OCI-LY1 (cell line): ENCODE data around the gene KIRREL3.

Source experiments
- H2AFZ ChIP-seq: fragments of 200-600 bp; sonication (generic), shearing (Covaris generic); 2 replicates; pipeline ENCODE4 v1.6.0; 2014; ENCODE audit warnings: antibody characterized with exemption, mild to moderate bottlenecking, low read length
- H3F3A ChIP-seq: fragments of 200-600 bp; sonication (generic), shearing (Covaris generic); 2 replicates; pipeline ENCODE4 v1.6.0; 2014; ENCODE audit warnings: mild to moderate bottlenecking, antibody characterized with exemption, low read length, moderate library complexity; ENCODE audit not compliant: insufficient read depth
- H3K27ac ChIP-seq: fragments of 200-600 bp; sonication (generic); 2 replicates; pipeline ENCODE4 v1.5.1; 2014; ENCODE audit warnings: low read length, mixed run types, mild to moderate bottlenecking, low read depth; ENCODE audit not compliant: poor library complexity, severe bottlenecking
- H3K27me3 ChIP-seq: fragments of 200-600 bp; sonication (generic); 2 replicates; pipeline ENCODE4 v1.6.0; 2014; ENCODE audit warnings: antibody characterized with exemption, mild to moderate bottlenecking, low read length, moderate library complexity; ENCODE audit not compliant: insufficient read depth
- H3K36me3 ChIP-seq: fragments of 200-600 bp; sonication (generic); 2 replicates; pipeline ENCODE4 v1.6.1; 2014; ENCODE audit warnings: mild to moderate bottlenecking, antibody characterized with exemption, low read length, moderate library complexity, mixed read lengths; ENCODE audit not compliant: insufficient read depth
- H3K4me1 ChIP-seq: fragments of 200-600 bp; sonication (generic); 2 replicates; pipeline ENCODE4 v1.5.1; 2014; ENCODE audit warnings: mild to moderate bottlenecking, low read length, moderate library complexity; ENCODE audit not compliant: insufficient read depth, severe bottlenecking
- H3K4me2 ChIP-seq: fragments of 200-600 bp; sonication (generic), shearing (Covaris generic); 2 replicates; pipeline ENCODE4 v1.6.1; 2014; ENCODE audit warnings: low read length
- H3K4me3 ChIP-seq: fragments of 200-600 bp; sonication (generic); 2 replicates; pipeline ENCODE4 v1.5.1; 2014; ENCODE audit warnings: low read length, low read depth, mild to moderate bottlenecking, mixed read lengths; ENCODE audit not compliant: poor library complexity, severe bottlenecking
- H3K79me2 ChIP-seq: fragments of 200-600 bp; shearing (Covaris generic); 2 replicates; pipeline ENCODE4 v1.6.1; 2016; ENCODE audit warnings: mixed run types, low read length, mixed read lengths; ENCODE audit not compliant: insufficient read depth
- H3K9ac ChIP-seq: fragments of 200-600 bp; sonication (generic), shearing (Covaris generic); 2 replicates; pipeline ENCODE4 v1.6.1; 2014; ENCODE audit warnings: mild to moderate bottlenecking, low read length, mixed read lengths
- H3K9me2 ChIP-seq: fragments of 200-600 bp; sonication (generic), shearing (Covaris generic); 2 replicates; pipeline ENCODE4 v1.6.1; 2014; ENCODE audit warnings: low read depth, mild to moderate bottlenecking, low read length, mixed read lengths
- H3K9me3 ChIP-seq: fragments of 200-600 bp; shearing (Covaris generic); 2 replicates; pipeline ENCODE4 v1.6.1; 2014; ENCODE audit warnings: low read length, mixed read lengths
- H4K20me1 ChIP-seq: fragments of 200-600 bp; sonication (generic), shearing (Covaris generic); 2 replicates; pipeline ENCODE4 v1.6.0; 2016; ENCODE audit warnings: mild to moderate bottlenecking, low read length; ENCODE audit not compliant: insufficient read depth
- EZH2 ChIP-seq: fragments of 200-600 bp; sonication (generic), shearing (Covaris generic); IDR thresholded peaks from 2 replicates; pipeline ENCODE4 v1.8.0; 2017; ENCODE audit warnings: borderline replicate concordance, mixed run types, mild to moderate bottlenecking, antibody characterized with exemption, low read length, moderate library complexity, mixed read lengths
- TF ChIP-seq, protein P1 (sequence below): fragments of 200-600 bp; sonication (generic), shearing (Covaris generic); IDR thresholded peaks from 2 replicates; pipeline ENCODE4 v1.5.1; 2017; ENCODE audit warnings: mild to moderate bottlenecking, antibody characterized with exemption, low read length, moderate library complexity, mixed read lengths

KIRREL3 gene

DNA sequence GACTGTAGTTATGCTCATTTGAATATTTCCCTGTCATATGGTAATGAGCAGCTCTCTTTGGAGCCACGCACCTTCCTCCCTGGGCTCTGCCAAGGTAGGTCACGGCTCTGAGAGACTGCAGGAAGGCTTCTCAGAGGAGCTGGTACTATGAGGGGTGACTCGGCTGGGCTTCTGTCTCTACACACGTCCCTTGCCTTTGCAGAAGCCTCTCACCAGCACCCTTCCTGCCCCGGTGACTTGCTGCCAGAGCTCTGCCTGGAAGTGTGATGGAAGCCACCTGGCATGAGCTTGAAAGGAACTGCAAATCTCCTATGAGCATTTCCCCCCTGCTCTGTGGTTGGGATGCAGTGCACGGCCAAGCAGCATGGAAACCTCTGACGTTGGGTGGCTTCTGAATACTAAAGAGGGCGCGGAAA is 74.2 kb downstream of the KIRREL3 start:
- Histone ChIP-seq H3F3A (no peaks in the 10 kb centered on the region), H3K79me2 (no peaks in the 10 kb centered on the region), H4K20me1 (no peaks in the 10 kb centered on the region), H3K27ac (no peak overlapping the region), H2AFZ (no peak overlapping the region), H3K9me3 (no peaks in the 10 kb centered on the region), H3K4me1 (no peaks in the 10 kb centered on the region), H3K4me3 (no peak overlapping the region), H3K9ac (no peak overlapping the region), H3K4me2 (no peak overlapping the region), H3K9me2 (no peaks in the 10 kb centered on the region), H3K27me3 (no peaks in the 10 kb centered on the region), H3K36me3 (no peaks in the 10 kb centered on the region)
- TF ChIP-seq EZH2 = no peak
- TF ChIP-seq, protein P1, sequence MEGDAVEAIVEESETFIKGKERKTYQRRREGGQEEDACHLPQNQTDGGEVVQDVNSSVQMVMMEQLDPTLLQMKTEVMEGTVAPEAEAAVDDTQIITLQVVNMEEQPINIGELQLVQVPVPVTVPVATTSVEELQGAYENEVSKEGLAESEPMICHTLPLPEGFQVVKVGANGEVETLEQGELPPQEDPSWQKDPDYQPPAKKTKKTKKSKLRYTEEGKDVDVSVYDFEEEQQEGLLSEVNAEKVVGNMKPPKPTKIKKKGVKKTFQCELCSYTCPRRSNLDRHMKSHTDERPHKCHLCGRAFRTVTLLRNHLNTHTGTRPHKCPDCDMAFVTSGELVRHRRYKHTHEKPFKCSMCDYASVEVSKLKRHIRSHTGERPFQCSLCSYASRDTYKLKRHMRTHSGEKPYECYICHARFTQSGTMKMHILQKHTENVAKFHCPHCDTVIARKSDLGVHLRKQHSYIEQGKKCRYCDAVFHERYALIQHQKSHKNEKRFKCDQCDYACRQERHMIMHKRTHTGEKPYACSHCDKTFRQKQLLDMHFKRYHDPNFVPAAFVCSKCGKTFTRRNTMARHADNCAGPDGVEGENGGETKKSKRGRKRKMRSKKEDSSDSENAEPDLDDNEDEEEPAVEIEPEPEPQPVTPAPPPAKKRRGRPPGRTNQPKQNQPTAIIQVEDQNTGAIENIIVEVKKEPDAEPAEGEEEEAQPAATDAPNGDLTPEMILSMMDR = no peak

- H4K20me1 ChIP-seq = no peaks in the 10 kb centered on the region
- H3K79me2 ChIP-seq = no peaks in the 10 kb centered on the region
- H3K4me3 ChIP-seq = no peak overlapping the region
- H3K9me2 ChIP-seq = no peaks in the 10 kb centered on the region
- H3K9me3 ChIP-seq = no peaks in the 10 kb centered on the region
- H3K27me3 ChIP-seq = no peaks in the 10 kb centered on the region
- H3K9ac ChIP-seq = no peak overlapping the region
- H3K36me3 ChIP-seq = no peaks in the 10 kb centered on the region
- no peaks in the 10 kb centered on the region for H3F3A ChIP-seq
- no peak overlapping the region for H3K4me2 ChIP-seq
- H3K4me1 ChIP-seq = no peaks in the 10 kb centered on the region
- no peak overlapping the region for H3K27ac ChIP-seq
- H2AFZ ChIP-seq = no peak overlapping the region
- TF ChIP-seq, protein P1 = no peak
- no peak for TF ChIP-seq EZH2
These were observed 75.1 kb downstream of the KIRREL3 start for GRCh38 chr11:126925321-126926093.

GRCh38 chr11:126924376-126925040 is 76.1 kb downstream of the KIRREL3 start:
- no peaks in the 10 kb centered on the region for H3F3A ChIP-seq
- H3K9me3 ChIP-seq = no peaks in the 10 kb centered on the region
- no peaks in the 10 kb centered on the region for H3K4me1 ChIP-seq
- TF ChIP-seq, protein P1 = no peak
- no peak for TF ChIP-seq EZH2
- H3K27ac ChIP-seq = no peak overlapping the region
- no peaks in the 10 kb centered on the region for H3K79me2 ChIP-seq
- H3K4me2 ChIP-seq = no peak overlapping the region
- H4K20me1 ChIP-seq = no peaks in the 10 kb centered on the region
- H3K4me3 ChIP-seq = no peak overlapping the region
- H3K36me3 ChIP-seq = no peaks in the 10 kb centered on the region
- H3K27me3 ChIP-seq = no peaks in the 10 kb centered on the region
- H3K9ac ChIP-seq = no peak overlapping the region
- no peaks in the 10 kb centered on the region for H3K9me2 ChIP-seq
- H2AFZ ChIP-seq = no peak overlapping the region
